Common myeloid progenitor, CD34-positive (primary cell): ENCODE data around the gene APOL3.
"Not testable (repeated sequence)": the region's sequence is repeated elsewhere in the genome, so short reads cannot be mapped to it uniquely, and the experiment has no call there.

Experiments
- CTCF ChIA-PET: fragments of 350-600 bp; sonication (Branson Sonifier 250); formaldehyde crosslinking; loops from one replicate; lab custom pipeline; 2021; ENCODE audit warnings: antibody characterized with exemption; lab: Charles Lee
- POLR2A ChIA-PET: fragments of 350-600 bp; sonication (Branson Sonifier 250); formaldehyde crosslinking; loops from one replicate; lab custom pipeline; 2021; ENCODE audit warnings: antibody characterized with exemption; lab: Charles Lee
- DNase-seq, 3 donors: peaks; one replicate each; pipeline versions ENCODE4 v3.0.0 to v3.0.0-alpha.2; 2013
- H3K27ac ChIP-seq, 2 experiments: 1 replicate in 1 of 2; 2 replicates in 1 of 2; pipeline ENCODE4 v1.7.0; 2013; ENCODE audit warnings: inconsistent platforms in 2 of 2, low read length in 2 of 2, mild to moderate bottlenecking in 2 of 2, low read depth in 1 of 2, moderate library complexity in 1 of 2; ENCODE audit not compliant: severe bottlenecking in 2 of 2, insufficient read depth in 1 of 2, poor library complexity in 1 of 2
- H3K27me3 ChIP-seq, 5 experiments: replicated peaks in 2 of 5; 1 replicate in 3 of 5; 2 replicates in 2 of 5; pipeline versions ENCODE4 v1.6.1 to v1.7.0; 2013; ENCODE audit warnings: low read length in 4 of 5, mild to moderate bottlenecking in 2 of 5, moderate library complexity in 2 of 5, inconsistent platforms in 1 of 5; ENCODE audit not compliant: insufficient read depth in 5 of 5, control insufficient read depth in 4 of 5
- H3K36me3 ChIP-seq, 4 experiments: 1 replicate in 2 of 4; 2 replicates in 2 of 4; pipeline versions ENCODE4 v1.6.1 to v1.7.0; 2013; ENCODE audit warnings: low read length in 3 of 4, control low read depth in 1 of 4, mild to moderate bottlenecking in 1 of 4; ENCODE audit not compliant: control insufficient read depth in 4 of 4, insufficient read depth in 4 of 4
- H3K4me1 ChIP-seq, 4 experiments: 1 replicate in 3 of 4; 2 replicates in 1 of 4; pipeline versions ENCODE4 v1.6.1 to v1.7.1; 2013; ENCODE audit warnings: low read length in 3 of 4, mild to moderate bottlenecking in 3 of 4, control low read depth in 1 of 4, inconsistent platforms in 1 of 4, moderate library complexity in 1 of 4; ENCODE audit not compliant: control insufficient read depth in 4 of 4, insufficient read depth in 4 of 4; ENCODE audit errors: control extremely low read depth in 1 of 4
- H3K4me3 ChIP-seq, 7 experiments: 1 replicate in 4 of 7; 2 replicates in 3 of 7; pipeline versions ENCODE4 v1.5.1 to v1.7.0; 2013; ENCODE audit warnings: mild to moderate bottlenecking in 7 of 7, low read length in 6 of 7, moderate library complexity in 6 of 7, inconsistent platforms in 2 of 7, low read depth in 2 of 7, control low read depth in 1 of 7; ENCODE audit not compliant: insufficient read depth in 4 of 7, control insufficient read depth in 1 of 7; ENCODE audit errors: extremely low read depth in 1 of 7
- H3K9me3 ChIP-seq, 5 experiments: 1 replicate in 4 of 5; 2 replicates in 1 of 5; pipeline versions ENCODE4 v1.6.1 to v1.7.1; 2013; ENCODE audit warnings: low read length in 4 of 5, mild to moderate bottlenecking in 2 of 5, inconsistent platforms in 1 of 5, low read depth in 1 of 5, moderate library complexity in 1 of 5; ENCODE audit not compliant: control insufficient read depth in 4 of 5, insufficient read depth in 2 of 5; ENCODE audit errors: control extremely low read depth in 1 of 5
- WGBS: methylation state at CpG from one replicate; pipeline ENCODE4 v1.1.5; 2013; ENCODE audit not compliant: insufficient coverage; 5-methylcytosine and 5-hydroxymethylcytosine counted together

The APOL3 gene

DNA sequence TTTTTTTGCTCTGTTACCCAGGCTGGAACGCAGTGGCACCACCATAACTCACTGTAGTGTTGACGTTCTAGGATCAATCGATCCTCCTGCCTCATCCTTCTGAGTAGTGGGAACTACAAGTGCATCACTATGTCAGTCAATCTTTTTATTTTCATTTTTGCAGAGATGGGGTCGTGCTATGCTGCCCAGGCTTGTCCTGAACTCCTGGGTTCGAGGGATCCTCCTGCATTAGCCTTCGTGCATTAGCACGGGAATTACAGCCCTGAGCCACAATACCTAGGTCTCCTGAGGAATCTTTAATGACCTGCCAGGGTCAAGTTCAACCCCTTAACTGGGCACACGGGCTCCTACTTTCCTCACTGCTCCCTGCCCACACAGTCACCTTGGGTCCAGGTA, 4.4 kb downstream of the APOL3 start:
- ChIA-PET CTCF (interaction anchor here (0.6 to 2.7 kb wide), 12 partner anchors 9 to 545 kb away, joined by 3 to 9 read pairs (median 3); no protein-coding TSS in a partner anchor), POLR2A (no interaction called here)
- Histone ChIP-seq H3K27ac (peak overlapping the region; percentile 92 to 95), H3K4me3 (peak overlapping the region in 6 of 7 experiments; percentile 63 to 83 (median 68)), H3K27me3 (no peaks in the 10 kb centered on the region), H3K9me3 (peaks cover 0 to 6% (median 0%) of the 10 kb centered on the region in 5 experiments), H3K4me1 (peaks cover 7 to 81% (median 72%) of the 10 kb centered on the region in 4 experiments), H3K36me3 (peaks cover 0 to 5% (median 3%) of the 10 kb centered on the region in 4 experiments)
- 82% methylated on average over 5 of the region's 8 CpGs for WGBS
- no peak for DNase-seq

DNA sequence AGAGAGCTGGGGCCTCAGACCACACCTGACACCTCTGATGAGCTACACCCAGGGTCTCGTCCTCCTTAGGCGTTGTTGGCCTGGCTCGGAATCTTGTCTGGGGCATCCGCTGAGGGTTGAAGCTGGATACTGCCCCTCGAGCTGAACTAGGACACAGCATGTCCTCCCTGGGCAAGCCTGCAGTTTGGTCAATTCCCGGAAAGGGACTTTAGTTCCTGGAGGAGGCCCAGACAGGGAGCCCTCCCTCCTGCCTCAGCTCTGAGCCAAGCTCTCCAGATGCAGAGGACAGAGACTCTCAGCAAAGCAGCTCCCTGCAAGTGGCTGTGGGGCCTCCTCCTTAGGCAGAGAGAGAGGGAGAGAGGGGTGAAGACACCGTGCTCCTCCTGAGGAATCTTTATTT, 4.9 kb downstream of the APOL3 start:
- DNase-seq: no peak

GRCh38 chr22:36154423-36154945, 6.1 kb downstream of the APOL3 start:
- POLR2A ChIA-PET: no interaction called here
- H3K36me3 ChIP-seq: peaks cover 0 to 10% (median 5%) of the 10 kb centered on the region in 4 experiments
- H3K4me1 ChIP-seq: peaks cover 7 to 65% (median 56%) of the 10 kb centered on the region in 4 experiments
- peak overlapping the region in 1 of 7 experiments; percentile 6 for H3K4me3 ChIP-seq
- DNase-seq: no peak
- H3K27ac ChIP-seq: peak overlapping the region; percentile 92 to 95
- CTCF ChIA-PET: interaction anchor here (1.6 to 3.8 kb wide), 3 partner anchors 8 to 26 kb away, joined by 4 to 51 read pairs (median 28); partner anchors contain the start of gene APOL3
- H3K27me3 ChIP-seq: no peaks in the 10 kb centered on the region
- H3K9me3 ChIP-seq: peaks cover 0 to 6% (median 0%) of the 10 kb centered on the region in 5 experiments
- WGBS: no CpG with 5 or more reads among the region's 3 CpGs

More for the DNA sequence above, 4.9 kb downstream of the APOL3 start:
- POLR2A ChIA-PET: no interaction called here
- peaks cover 7 to 77% (median 68%) of the 10 kb centered on the region in 4 experiments for H3K4me1 ChIP-seq
- CTCF ChIA-PET: interaction anchor here (0.6 to 2.7 kb wide), 11 partner anchors 10 to 545 kb away, joined by 3 to 9 read pairs (median 3); no protein-coding TSS in a partner anchor
- no peaks in the 10 kb centered on the region for H3K27me3 ChIP-seq
- peaks cover 0 to 6% (median 0%) of the 10 kb centered on the region in 5 experiments for H3K9me3 ChIP-seq
- WGBS: 77% methylated on average over 6 of the region's 7 CpGs
- peak overlapping the region; percentile 92 to 95 for H3K27ac ChIP-seq
- H3K4me3 ChIP-seq: peak overlapping the region in 4 of 7 experiments; percentile 16 to 83 (median 70)
- H3K36me3 ChIP-seq: peaks cover 0 to 5% (median 3%) of the 10 kb centered on the region in 4 experiments

- ChIA-PET POLR2A (interaction anchor here (0.7 kb wide), 1 partner anchor 18 kb away, joined by 6 read pairs; no protein-coding TSS in a partner anchor), CTCF (interaction anchor here (1.0 to 3.8 kb wide), 6 partner anchors 9 to 88 kb away, joined by 3 to 51 read pairs (median 4); partner anchors contain the start of gene APOL3)
- peaks cover 0 to 17% (median 6%) of the 10 kb centered on the region in 4 experiments for H3K36me3 ChIP-seq
- peaks cover 0 to 6% (median 0%) of the 10 kb centered on the region in 5 experiments for H3K9me3 ChIP-seq
- H3K27ac ChIP-seq: peak overlapping the region; percentile 92 to 95
- no peaks in the 10 kb centered on the region for H3K27me3 ChIP-seq
- H3K4me3 ChIP-seq: peak overlapping the region in 1 of 7 experiments; percentile 32
- WGBS: 43% methylated on average over 10 of the region's 12 CpGs
- peak; percentile 25 to 85 (median 59) for DNase-seq
- H3K4me1 ChIP-seq: peaks cover 3 to 58% (median 49%) of the 10 kb centered on the region in 4 experiments
These were observed 6.8 kb downstream of the APOL3 start for GRCh38 chr22:36153501-36154422.

DNA sequence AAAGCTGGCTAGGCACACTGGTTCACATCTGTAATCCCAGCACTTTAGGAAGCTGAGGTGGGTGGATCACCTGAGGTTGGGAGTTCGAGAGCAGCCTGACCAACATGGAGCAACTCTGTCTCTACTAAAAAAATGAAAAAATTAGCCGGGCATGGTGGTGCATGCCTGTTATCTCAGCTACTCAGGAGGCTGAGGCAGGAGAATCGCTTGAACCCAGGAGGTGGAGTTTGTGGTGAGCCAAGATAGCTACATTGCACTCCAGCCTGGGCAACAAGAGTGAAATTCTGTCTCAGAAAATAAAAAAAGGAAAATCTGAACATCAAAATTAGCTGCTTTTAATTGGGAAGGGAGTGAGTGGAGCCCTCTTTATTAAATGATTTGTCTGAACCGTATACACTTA, 7.7 kb downstream of the APOL3 start:
- not testable (repeated sequence) for DNase-seq, H3K9me3 ChIP-seq, H3K27me3 ChIP-seq, H3K4me3 ChIP-seq
- peaks cover 3 to 49% (median 41%) of the 10 kb centered on the region in 4 experiments for H3K4me1 ChIP-seq
- H3K36me3 ChIP-seq: peaks cover 0 to 26% (median 11%) of the 10 kb centered on the region in 4 experiments
- peak overlapping the region in 1 of 2 experiments; percentile 95 for H3K27ac ChIP-seq
- WGBS: 56% methylated on average over 3 of the region's 4 CpGs
- ChIA-PET POLR2A (interaction anchor here (0.7 to 1.4 kb wide), 2 partner anchors 19 to 27 kb away, joined by 5 to 6 read pairs; no protein-coding TSS in a partner anchor), CTCF (interaction anchor here (1.0 to 3.8 kb wide), 6 partner anchors 10 to 87 kb away, joined by 3 to 51 read pairs (median 4); partner anchors contain the start of gene APOL3)

DNA sequence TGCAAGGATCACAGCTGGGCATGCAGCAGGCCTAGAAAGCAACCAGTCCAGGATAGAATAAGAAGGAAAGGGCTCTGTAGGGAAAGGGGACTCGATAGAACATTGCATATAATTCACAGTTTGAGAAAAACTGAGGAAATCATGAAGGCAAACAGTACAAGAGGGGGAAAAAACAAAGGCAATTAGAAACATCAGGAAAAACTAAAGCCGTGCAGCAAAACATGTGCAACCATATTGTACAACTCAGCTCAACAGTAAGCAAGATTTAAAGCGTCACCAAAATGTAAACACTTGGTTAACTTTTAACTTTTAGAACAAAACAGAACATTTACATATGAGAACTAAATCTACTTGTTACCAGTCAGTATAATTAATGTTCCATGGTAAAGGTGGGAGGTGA, 8.5 kb downstream of the APOL3 start:
- ChIA-PET POLR2A (interaction anchor here (1.4 kb wide), 1 partner anchor 28 kb away, joined by 5 read pairs; no protein-coding TSS in a partner anchor), CTCF (interaction anchor here (1.2 to 3.8 kb wide), 6 partner anchors 11 to 134 kb away, joined by 3 to 51 read pairs (median 5); partner anchors contain the start of gene APOL3)
- Histone ChIP-seq H3K4me3 (no peak overlapping the region), H3K9me3 (peaks cover 0 to 6% (median 0%) of the 10 kb centered on the region in 5 experiments), H3K4me1 (peaks cover 3 to 43% (median 35%) of the 10 kb centered on the region in 4 experiments), H3K36me3 (peaks cover 2 to 33% (median 12%) of the 10 kb centered on the region in 4 experiments), H3K27ac (no peak overlapping the region), H3K27me3 (no peaks in the 10 kb centered on the region)
- 100% methylated on average over 1 of the region's 3 CpGs for WGBS
- no peak for DNase-seq
